ENCODE results near the gene TUNAR.

- no peak for TF ChIP-seq BACH2 (CRISPR knock-in tag; IDR thresholded peaks at IDR 0.05; ENCODE audit: borderline replicate concordance)
- TF ChIP-seq ZNF70 (CRISPR knock-in tag; IDR thresholded peaks at IDR 0.05) = no peak
- no peak for TF ChIP-seq ZNF565 (CRISPR knock-in tag; conservative IDR thresholded peaks at IDR 0.05; ENCODE audit: low read depth)
These were observed 5.9 kb upstream of the TUNAR start for GRCh38 chr14:95870772-95871171.
